Right kidney (tissue), 1 donor: ENCODE data around the gene REM1.

Experiments used
- DNase-seq: peaks from one replicate; pipeline ENCODE4 v3.0.0-alpha.2; 2016

Gene REM1

GRCh38 chr20:31523361-31524283 is 48.5 kb downstream of the REM1 start:
- DNase-seq, result no peak

DNA sequence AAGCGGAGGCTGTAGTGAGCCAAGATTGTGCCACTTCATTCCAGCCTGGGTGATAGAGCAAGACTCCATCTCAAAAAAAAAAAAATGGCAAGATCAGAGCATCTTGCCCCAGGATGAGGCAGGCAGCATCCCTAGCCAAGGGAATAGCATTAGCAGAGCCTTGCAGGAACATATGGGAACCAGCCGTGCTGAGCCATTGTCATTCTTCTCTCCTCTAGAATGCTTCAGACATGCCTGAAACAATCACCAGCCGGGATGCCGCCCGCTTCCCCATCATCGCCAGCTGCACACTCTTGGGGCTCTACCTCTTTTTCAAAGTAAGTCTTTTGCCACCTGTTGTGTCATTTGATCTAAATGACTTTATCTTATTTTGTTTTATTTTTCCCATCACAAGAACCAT is 52.2 kb downstream of the REM1 start:
- DNase-seq, result no peak
